Activated CD4-positive, CD25-positive, alpha-beta regulatory T cell treated with anti-CD3 and anti-CD28 coated beads, Interleukin-2, amount 50 U/mL, for 24 hours (primary cell): Measurements from ENCODE around the gene BCORL1.

Experiments
- ATAC-seq, 2 donors: fragments of 150-1000 bp; cut with Tn5 transposase; one replicate each; pipeline ENCODE4 v1.10.0; 2021; ENCODE audit warnings: mild to moderate bottlenecking in 1 of 2, moderate library complexity in 1 of 2

BCORL1 gene

DNA sequence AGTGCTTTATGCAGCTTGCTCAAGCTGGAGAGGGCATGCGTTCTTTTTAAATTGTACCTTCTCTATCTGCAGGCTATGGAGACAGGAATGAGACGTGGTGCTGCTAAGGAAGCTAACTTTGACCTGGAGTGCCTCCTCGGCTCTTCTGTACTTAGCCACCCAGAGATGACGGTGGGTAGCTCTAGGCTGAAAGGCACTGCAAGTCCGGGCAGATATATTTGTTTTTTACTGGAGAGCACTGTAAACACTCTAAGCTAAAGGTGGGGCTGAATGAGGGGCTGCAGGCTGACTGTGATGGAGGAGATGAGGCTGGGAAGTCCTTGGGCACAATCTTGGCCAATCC lies 115.7 kb downstream of the BCORL1 start:
- ATAC-seq = no peak

GRCh38 chrX:130100180-130100579 lies 117.7 kb downstream of the BCORL1 start:
- no peak for ATAC-seq

GRCh38 chrX:130103605-130104004 lies 121.2 kb downstream of the BCORL1 start:
- ATAC-seq = no peak

DNA sequence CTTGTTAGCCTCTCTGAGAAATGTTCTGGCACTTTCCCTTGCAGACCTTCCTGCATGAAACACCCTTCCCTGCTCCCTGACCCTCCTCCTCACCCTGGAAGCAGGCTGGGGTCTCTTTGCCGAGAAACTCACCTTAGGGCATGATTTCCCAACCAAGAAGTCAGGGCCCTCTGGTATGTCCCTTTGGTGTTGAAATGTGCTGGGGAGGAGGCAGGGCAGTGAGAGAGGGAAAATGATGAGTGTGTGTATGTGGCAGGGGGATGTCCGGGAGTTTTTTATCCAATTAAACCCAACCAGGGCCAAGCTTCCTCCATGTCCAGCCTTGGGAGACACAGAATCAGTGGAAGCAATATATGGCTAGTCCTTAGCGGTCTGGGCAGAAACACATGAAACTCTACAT lies 122.8 kb downstream of the BCORL1 start:
- ATAC-seq = no peak

DNA sequence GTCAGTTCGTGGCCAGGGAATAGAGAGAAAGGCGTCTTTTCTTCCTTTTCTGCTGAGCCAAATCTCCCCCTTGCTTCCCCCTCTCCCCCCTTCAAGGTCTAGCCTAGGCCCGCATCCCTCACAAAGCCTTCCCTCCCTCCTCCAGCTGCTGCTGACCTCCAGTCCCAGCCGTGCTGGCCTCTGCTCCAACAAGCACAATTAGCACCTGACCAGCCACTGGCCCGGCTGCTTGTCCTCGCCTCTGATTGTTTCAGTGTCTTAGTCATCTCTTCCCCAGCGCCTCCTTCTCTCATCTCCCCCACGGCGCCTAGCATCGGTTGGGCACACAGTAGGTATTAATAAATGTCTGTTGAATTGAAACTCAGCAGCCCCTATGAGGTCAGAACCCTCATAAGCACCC lies 123.6 kb downstream of the BCORL1 start:
- ATAC-seq = no peak
